ENCODE results near the gene RNU6-1.

RNU6-1 gene

GRCh38 chr15:67820122-67820991, 19.5 kb downstream of the RNU6-1 start:
- DNase-seq = no peak

GRCh38 chr15:67819636-67820035, 20.2 kb downstream of the RNU6-1 start:
- no peak for DNase-seq

GRCh38 chr15:67818464-67818863, 21.4 kb downstream of the RNU6-1 start:
- DNase-seq = no peak

GRCh38 chr15:67816668-67817067, 23.2 kb downstream of the RNU6-1 start:
- DNase-seq = no peak

GRCh38 chr15:67815036-67815592, 24.7 kb downstream of the RNU6-1 start:
- DNase-seq = no peak

- no peak for DNase-seq
These were observed 26.7 kb downstream of the RNU6-1 start for GRCh38 chr15:67813104-67813634.

- DNase-seq = no peak
These were observed 27.6 kb downstream of the RNU6-1 start for GRCh38 chr15:67812241-67812644.

- DNase-seq = no peak
These were observed 30.0 kb downstream of the RNU6-1 start for GRCh38 chr15:67809866-67810265.

GRCh38 chr15:67809441-67809840, 30.4 kb downstream of the RNU6-1 start:
- no peak for DNase-seq

- no peak for DNase-seq
These were observed 31.0 kb downstream of the RNU6-1 start for GRCh38 chr15:67808821-67809220.

GRCh38 chr15:67807836-67808235, 32.0 kb downstream of the RNU6-1 start:
- no peak for DNase-seq

- DNase-seq = no peak
These were observed 32.7 kb downstream of the RNU6-1 start for GRCh38 chr15:67807141-67807540.

GRCh38 chr15:67806536-67806935, 33.3 kb downstream of the RNU6-1 start:
- no peak for DNase-seq

- no peak for DNase-seq
These were observed 34.0 kb downstream of the RNU6-1 start for GRCh38 chr15:67805666-67806516.

- DNase-seq = no peak
These were observed 34.7 kb downstream of the RNU6-1 start for GRCh38 chr15:67805008-67805665.

GRCh38 chr15:67803996-67804843, 35.6 kb downstream of the RNU6-1 start:
- DNase-seq = no peak

GRCh38 chr15:67803299-67803698, 36.5 kb downstream of the RNU6-1 start:
- no peak for DNase-seq

GRCh38 chr15:67801926-67802914, 37.6 kb downstream of the RNU6-1 start:
- no peak for DNase-seq

- no peak for DNase-seq
These were observed 38.7 kb downstream of the RNU6-1 start for GRCh38 chr15:67801142-67801541.

GRCh38 chr15:67799801-67800205, 40.0 kb downstream of the RNU6-1 start:
- DNase-seq = no peak
